WTC11 (cell line): ENCODE results near the gene OLFML2B. TPM values are rescaled to one million over a fixed set of nuclear protein-coding genes. Genes with fewer than 3 reads are reported as not detected.

Source experiments
- ATAC-seq: fragments of 200-7000 bp; cut with Tn5 transposase; 2 replicates; pipeline ENCODE4 v1.10.0; 2021; ENCODE audit warnings: mild to moderate bottlenecking, moderate library complexity
- CTCF ChIA-PET: fragments of 300-600 bp; sonication (Branson Sonifier 250); formaldehyde crosslinking; loops from one replicate; lab custom pipeline; 2021; ENCODE audit warnings: antibody characterized with exemption; lab: Charles Lee
- POLR2A ChIA-PET: fragments of 350-600 bp; sonication (Branson Sonifier 250); formaldehyde crosslinking; loops from one replicate; lab custom pipeline; 2021; ENCODE audit warnings: antibody characterized with exemption; lab: Charles Lee
- DNase-seq: peaks from one replicate; pipeline ENCODE4 v3.0.0; 2021; ENCODE audit warnings: low spot score
- H3K27ac Mint-ChIP-seq: 2 replicates; pipeline ENCODE4 v1.8.0; 2021; ENCODE audit warnings: mixed read lengths
- H3K27me3 Mint-ChIP-seq: 2 replicates; pipeline ENCODE4 v1.8.0; 2021; ENCODE audit warnings: low read depth, mild to moderate bottlenecking, moderate library complexity, mixed read lengths
- H3K36me3 Mint-ChIP-seq: 2 replicates; pipeline ENCODE4 v1.8.0; 2021; ENCODE audit warnings: mixed read lengths
- H3K4me1 Mint-ChIP-seq: 2 replicates; pipeline ENCODE4 v1.8.0; 2022; ENCODE audit warnings: mixed read lengths
- H3K4me3 Mint-ChIP-seq: 2 replicates; pipeline ENCODE4 v1.8.0; 2021; ENCODE audit warnings: mild to moderate bottlenecking, moderate library complexity, mixed read lengths
- H3K9me3 Mint-ChIP-seq: 2 replicates; pipeline ENCODE4 v1.8.0; 2021; ENCODE audit warnings: mixed read lengths
- ARID4B ChIP-seq: sonication (generic); formaldehyde crosslinking; IDR thresholded peaks from 2 replicates; pipeline ENCODE4 v1.8.0; 2023; ENCODE audit warnings: missing genetic modification reagents, mild to moderate bottlenecking, borderline replicate concordance
- ATF2 ChIP-seq: sonication (generic); formaldehyde crosslinking; IDR thresholded peaks from 2 replicates; pipeline ENCODE4 v1.8.1; 2022; ENCODE audit warnings: low read depth, missing genetic modification reagents, borderline replicate concordance
- ERG ChIP-seq: fragments of 250-450 bp; sonication (Bioruptor Pico); IDR thresholded peaks from 2 replicates; pipeline ENCODE4 v1.8.0; 2021; ENCODE audit warnings: mild to moderate bottlenecking
- ESRRA ChIP-seq: sonication (generic); formaldehyde crosslinking; IDR thresholded peaks from 2 replicates; pipeline ENCODE4 v1.8.1; 2022; ENCODE audit warnings: mild to moderate bottlenecking, missing genetic modification reagents, borderline replicate concordance
- ETV6 ChIP-seq: sonication (generic); formaldehyde crosslinking; IDR thresholded peaks from 2 replicates; pipeline ENCODE4 v1.8.1; 2022; ENCODE audit warnings: mild to moderate bottlenecking, missing genetic modification reagents
- GRHL2 ChIP-seq: fragments of 250-450 bp; sonication (Bioruptor Pico); IDR thresholded peaks from 2 replicates; pipeline ENCODE4 v1.8.0; 2022; ENCODE audit warnings: mild to moderate bottlenecking, moderate library complexity; ENCODE audit not compliant: insufficient replicate concordance, severe bottlenecking
- NFE2L1 ChIP-seq: sonication (generic); formaldehyde crosslinking; IDR thresholded peaks from 2 replicates; pipeline ENCODE4 v1.8.1; 2023; ENCODE audit warnings: missing genetic modification reagents
- NR1H2 ChIP-seq: sonication (generic); formaldehyde crosslinking; IDR thresholded peaks from 2 replicates; pipeline ENCODE4 v1.9.0; 2021; ENCODE audit warnings: mild to moderate bottlenecking, moderate library complexity, missing genetic modification reagents
- ZBTB43 ChIP-seq: sonication (generic); formaldehyde crosslinking; IDR thresholded peaks from 2 replicates; pipeline ENCODE4 v1.8.1; 2023; ENCODE audit warnings: mild to moderate bottlenecking, missing genetic modification reagents
- ZNF232 ChIP-seq: sonication (generic); formaldehyde crosslinking; IDR thresholded peaks from 2 replicates; pipeline ENCODE4 v1.8.0; 2022; ENCODE audit warnings: mild to moderate bottlenecking, missing genetic modification reagents
- ZNF532 ChIP-seq: fragments of 250-450 bp; sonication (Bioruptor Pico); IDR thresholded peaks from 2 replicates; pipeline ENCODE4 v1.9.0; 2021; ENCODE audit warnings: mild to moderate bottlenecking, borderline replicate concordance
- ZNF671 ChIP-seq: fragments of 250-450 bp; sonication (Bioruptor Pico); IDR thresholded peaks from 2 replicates; pipeline ENCODE4 v1.8.0; 2021; ENCODE audit warnings: mild to moderate bottlenecking
- total RNA-seq: library from RNA; stranded (reverse); gene quantifications from 3 replicates; pipeline ENCODE4 v1.2.3, GENCODE V29; 2021
- TF ChIP-seq, protein P1 (sequence below): sonication (generic); formaldehyde crosslinking; IDR thresholded peaks from 2 replicates; pipeline ENCODE4 v1.8.1; 2022; ENCODE audit warnings: low read depth, mild to moderate bottlenecking, moderate library complexity, missing genetic modification reagents, borderline replicate concordance
- TF ChIP-seq, protein P2 (sequence below): sonication (generic); formaldehyde crosslinking; IDR thresholded peaks from 2 replicates; pipeline ENCODE4 v1.8.1; 2023; ENCODE audit warnings: mild to moderate bottlenecking, moderate library complexity, missing genetic modification reagents
- TF ChIP-seq, protein P3 (sequence below): fragments of 200-600 bp; IDR thresholded peaks from 2 replicates; pipeline ENCODE4 v1.8.0; 2022; ENCODE audit warnings: antibody characterized with exemption
- TF ChIP-seq, protein P4 (sequence below): sonication (generic); formaldehyde crosslinking; IDR thresholded peaks from 2 replicates; pipeline ENCODE4 v1.8.1; 2022; ENCODE audit warnings: mild to moderate bottlenecking, missing genetic modification reagents, moderate library complexity, borderline replicate concordance

The OLFML2B gene
- total RNA-seq, 1 experiment from 2014 or later, result 4.9 TPM

GRCh38 chr1:161954466-161954865 is 69.2 kb downstream of the OLFML2B start:
- ChIA-PET CTCF (interaction anchor here (0.7 kb wide), 1 partner anchor 83 kb away, joined by 4 read pairs; no protein-coding TSS in a partner anchor), POLR2A (no interaction called here)
- no peak overlapping the region for H3K4me3 Mint-ChIP-seq
- ATAC-seq, result no peak
- H3K9me3 Mint-ChIP-seq, result no peaks in the 10 kb centered on the region
- peaks cover 2% of the 10 kb centered on the region; the same call in 1 of the 2 replicates for H3K36me3 Mint-ChIP-seq
- TF ChIP-seq ETV6 (no peak), ZNF532 (CRISPR knock-in tag) (no peak), NFE2L1 (CRISPR knock-in tag) (no peak), ESRRA (no peak), ARID4B (no peak), GRHL2 (no peak), ATF2 (CRISPR knock-in tag) (no peak), NR1H2 (no peak), ZBTB43 (CRISPR knock-in tag) (no peak), ERG (CRISPR knock-in tag) (no peak), ZNF671 (CRISPR knock-in tag) (no peak), ZNF232 (CRISPR knock-in tag) (no peak)
- TF ChIP-seq, protein P1, sequence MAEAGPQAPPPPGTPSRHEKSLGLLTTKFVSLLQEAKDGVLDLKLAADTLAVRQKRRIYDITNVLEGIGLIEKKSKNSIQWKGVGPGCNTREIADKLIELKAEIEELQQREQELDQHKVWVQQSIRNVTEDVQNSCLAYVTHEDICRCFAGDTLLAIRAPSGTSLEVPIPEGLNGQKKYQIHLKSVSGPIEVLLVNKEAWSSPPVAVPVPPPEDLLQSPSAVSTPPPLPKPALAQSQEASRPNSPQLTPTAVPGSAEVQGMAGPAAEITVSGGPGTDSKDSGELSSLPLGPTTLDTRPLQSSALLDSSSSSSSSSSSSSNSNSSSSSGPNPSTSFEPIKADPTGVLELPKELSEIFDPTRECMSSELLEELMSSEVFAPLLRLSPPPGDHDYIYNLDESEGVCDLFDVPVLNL (CRISPR knock-in tag), result no peak
- TF ChIP-seq, protein P2, sequence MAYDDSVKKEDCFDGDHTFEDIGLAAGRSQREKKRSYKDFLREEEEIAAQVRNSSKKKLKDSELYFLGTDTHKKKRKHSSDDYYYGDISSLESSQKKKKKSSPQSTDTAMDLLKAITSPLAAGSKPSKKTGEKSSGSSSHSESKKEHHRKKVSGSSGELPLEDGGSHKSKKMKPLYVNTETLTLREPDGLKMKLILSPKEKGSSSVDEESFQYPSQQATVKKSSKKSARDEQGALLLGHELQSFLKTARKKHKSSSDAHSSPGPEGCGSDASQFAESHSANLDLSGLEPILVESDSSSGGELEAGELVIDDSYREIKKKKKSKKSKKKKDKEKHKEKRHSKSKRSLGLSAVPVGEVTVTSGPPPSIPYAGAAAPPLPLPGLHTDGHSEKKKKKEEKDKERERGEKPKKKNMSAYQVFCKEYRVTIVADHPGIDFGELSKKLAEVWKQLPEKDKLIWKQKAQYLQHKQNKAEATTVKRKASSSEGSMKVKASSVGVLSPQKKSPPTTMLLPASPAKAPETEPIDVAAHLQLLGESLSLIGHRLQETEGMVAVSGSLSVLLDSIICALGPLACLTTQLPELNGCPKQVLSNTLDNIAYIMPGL (CRISPR knock-in tag), result no peak
- TF ChIP-seq, protein P3, sequence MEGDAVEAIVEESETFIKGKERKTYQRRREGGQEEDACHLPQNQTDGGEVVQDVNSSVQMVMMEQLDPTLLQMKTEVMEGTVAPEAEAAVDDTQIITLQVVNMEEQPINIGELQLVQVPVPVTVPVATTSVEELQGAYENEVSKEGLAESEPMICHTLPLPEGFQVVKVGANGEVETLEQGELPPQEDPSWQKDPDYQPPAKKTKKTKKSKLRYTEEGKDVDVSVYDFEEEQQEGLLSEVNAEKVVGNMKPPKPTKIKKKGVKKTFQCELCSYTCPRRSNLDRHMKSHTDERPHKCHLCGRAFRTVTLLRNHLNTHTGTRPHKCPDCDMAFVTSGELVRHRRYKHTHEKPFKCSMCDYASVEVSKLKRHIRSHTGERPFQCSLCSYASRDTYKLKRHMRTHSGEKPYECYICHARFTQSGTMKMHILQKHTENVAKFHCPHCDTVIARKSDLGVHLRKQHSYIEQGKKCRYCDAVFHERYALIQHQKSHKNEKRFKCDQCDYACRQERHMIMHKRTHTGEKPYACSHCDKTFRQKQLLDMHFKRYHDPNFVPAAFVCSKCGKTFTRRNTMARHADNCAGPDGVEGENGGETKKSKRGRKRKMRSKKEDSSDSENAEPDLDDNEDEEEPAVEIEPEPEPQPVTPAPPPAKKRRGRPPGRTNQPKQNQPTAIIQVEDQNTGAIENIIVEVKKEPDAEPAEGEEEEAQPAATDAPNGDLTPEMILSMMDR, result no peak
- TF ChIP-seq, protein P4, sequence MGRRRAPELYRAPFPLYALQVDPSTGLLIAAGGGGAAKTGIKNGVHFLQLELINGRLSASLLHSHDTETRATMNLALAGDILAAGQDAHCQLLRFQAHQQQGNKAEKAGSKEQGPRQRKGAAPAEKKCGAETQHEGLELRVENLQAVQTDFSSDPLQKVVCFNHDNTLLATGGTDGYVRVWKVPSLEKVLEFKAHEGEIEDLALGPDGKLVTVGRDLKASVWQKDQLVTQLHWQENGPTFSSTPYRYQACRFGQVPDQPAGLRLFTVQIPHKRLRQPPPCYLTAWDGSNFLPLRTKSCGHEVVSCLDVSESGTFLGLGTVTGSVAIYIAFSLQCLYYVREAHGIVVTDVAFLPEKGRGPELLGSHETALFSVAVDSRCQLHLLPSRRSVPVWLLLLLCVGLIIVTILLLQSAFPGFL (CRISPR knock-in tag), result no peak
- DNase-seq, result no peak
- H3K27me3 Mint-ChIP-seq, result no peaks in the 10 kb centered on the region
- no peak overlapping the region for H3K27ac Mint-ChIP-seq
- peaks cover 6% of the 10 kb centered on the region for H3K4me1 Mint-ChIP-seq
